ENCODE results near the gene HUWE1.

- TF ChIP-seq TAF1 (IDR thresholded peaks at IDR 0.05; ENCODE audit: borderline replicate concordance, insufficient read depth, low read length) (no peak), POLR2AphosphoS5 (IDR thresholded peaks at IDR 0.05; ENCODE audit: low read depth, low read length) (no peak)
Measured at GRCh38 chrX:53716328-53717088, 30.0 kb upstream of the HUWE1 start.
